Activated CD4-positive, alpha-beta T cell treated with anti-CD3 and anti-CD28 coated beads for 48 hours (primary cell): Measurements from ENCODE around the gene STPG3.

Experiments used
- DNase-seq: peaks from one replicate; pipeline ENCODE4 v3.0.0-alpha.2; 2020

The STPG3 gene

DNA sequence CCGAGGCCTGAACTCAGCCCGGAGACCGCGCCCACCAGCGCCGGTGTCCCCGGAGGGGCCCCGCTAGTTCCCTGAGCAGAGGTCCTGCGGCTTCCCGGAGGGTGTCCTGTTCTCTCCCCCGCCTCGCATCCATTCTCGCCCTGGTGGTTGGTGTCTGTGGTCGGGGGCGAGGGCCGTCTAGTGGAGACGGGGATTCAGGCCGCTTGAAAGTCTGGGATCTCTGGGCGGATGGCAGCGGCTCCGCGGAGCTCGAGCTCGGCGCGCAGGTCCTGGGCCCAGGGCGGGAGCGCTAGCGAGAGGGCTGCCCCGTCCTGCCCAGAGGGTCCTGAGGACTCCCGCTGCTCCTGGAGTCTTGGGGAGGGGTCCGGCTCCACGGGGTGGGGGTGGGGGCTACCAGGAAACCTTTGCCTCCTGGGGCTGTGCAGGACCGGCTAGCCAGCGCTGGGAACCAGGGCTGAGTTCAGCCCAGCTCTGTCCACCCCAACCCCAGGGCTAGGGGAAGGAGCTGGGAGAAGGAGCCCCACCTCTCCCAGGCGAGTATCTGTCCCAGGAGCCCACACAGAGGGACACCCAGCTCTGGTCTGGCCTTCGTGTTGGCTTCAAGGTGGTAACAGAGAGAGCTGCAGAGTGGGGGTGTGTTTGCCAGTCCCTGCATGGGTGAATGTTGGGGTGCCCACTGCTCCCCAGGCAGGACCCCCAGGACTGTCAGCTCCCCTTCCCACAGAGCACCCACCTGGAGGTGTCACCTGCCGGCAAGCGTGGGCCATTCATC lies 30.4 kb downstream of the STPG3 start:
- DNase-seq, result no peak

DNA sequence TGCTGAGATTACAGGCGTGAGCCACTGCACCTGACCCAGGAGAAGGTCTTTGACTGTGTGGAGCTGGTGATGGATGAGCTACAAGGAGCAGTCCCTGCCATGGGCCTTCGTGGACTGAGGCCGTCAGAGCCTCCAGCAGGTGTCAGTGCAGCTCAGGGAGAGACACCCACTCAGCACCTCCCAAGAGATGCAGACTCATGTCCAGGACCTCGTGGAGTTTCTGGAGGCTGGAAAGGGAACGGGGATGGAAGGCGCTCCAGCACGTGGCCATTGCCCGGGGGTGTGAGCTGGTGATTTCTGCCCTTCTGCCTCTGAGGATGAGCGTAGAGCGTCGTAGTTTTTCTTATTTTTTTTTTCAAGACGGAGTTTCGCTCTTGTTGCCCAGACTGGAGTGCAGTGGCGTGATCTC lies 35.9 kb downstream of the STPG3 start:
- DNase-seq, result peak; percentile 48

DNA sequence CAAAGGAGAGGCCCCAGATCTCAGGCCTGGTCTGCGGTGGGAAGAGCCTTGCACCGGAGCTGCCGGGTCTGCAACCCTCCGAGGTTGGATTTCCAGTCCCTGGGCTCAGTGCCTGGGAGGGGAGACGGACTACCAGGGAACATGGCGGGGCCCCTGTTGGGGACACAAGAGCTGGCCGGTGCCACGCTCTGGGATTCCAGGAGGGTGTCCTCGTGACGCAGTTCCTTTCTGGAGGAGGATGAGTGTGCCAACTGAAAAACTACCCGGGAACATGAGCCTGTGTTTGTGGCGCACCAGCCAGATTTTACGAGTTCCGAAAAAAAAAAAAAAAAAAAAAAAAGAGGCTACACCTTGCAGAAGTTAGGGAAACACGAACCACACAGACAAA lies 42.0 kb downstream of the STPG3 start:
- no peak for DNase-seq

DNA sequence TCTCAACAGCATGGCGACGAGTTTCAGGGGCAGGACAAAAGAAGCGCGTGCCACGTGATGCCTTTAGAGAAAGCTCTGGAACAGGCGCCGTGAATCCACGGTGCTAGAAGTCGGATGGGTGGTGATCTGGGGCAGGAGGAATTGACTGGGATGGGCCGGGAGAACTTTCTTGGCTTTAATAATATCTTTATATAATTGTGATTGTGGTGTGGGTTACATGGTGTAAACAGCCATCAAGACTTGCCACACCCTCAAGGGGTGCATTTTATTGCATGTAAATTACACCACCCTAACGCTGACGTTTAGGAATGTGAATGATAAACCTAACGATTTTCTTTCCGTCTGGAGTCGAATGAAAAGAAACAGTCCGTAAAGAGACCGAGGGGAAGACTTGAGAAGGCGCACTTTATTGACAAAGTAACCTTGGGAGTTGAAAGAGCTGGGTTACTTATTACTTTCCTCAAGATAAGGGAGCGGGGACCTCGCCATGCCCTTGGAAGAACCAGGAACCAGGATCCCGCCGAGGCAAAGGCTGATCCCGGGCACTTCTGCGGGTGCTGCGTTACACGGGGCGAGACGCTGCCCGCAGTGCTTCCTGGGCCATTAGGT lies 42.5 kb downstream of the STPG3 start:
- no peak for DNase-seq

DNA sequence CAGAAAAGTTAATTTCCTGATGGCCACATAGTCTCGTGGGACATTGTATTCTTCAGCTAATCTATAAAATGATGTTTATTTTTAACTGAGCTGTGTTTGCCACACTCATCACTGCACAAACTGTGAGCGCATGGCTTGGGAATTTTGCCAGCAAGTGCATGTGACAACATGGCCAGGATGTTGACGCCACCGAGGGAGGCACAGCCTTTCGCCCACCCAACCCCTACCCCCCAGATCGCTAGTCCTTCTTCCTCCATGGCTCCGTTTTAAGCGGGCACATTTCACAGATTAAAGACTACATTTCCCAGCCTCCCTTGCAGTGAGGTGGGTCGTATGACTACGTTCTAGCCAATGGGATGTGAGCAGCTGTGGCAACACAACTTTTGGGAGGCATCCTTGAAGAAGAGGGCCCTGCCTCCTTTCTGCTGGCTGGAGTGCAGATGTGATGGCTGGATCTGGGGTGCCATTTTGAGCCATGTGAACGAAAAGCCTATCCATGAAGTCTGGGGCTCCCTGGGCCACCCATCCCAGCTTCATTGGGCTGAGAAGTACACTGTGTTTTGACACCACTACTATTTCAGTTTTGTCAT lies 43.1 kb downstream of the STPG3 start:
- peak; percentile 64 for DNase-seq

DNA sequence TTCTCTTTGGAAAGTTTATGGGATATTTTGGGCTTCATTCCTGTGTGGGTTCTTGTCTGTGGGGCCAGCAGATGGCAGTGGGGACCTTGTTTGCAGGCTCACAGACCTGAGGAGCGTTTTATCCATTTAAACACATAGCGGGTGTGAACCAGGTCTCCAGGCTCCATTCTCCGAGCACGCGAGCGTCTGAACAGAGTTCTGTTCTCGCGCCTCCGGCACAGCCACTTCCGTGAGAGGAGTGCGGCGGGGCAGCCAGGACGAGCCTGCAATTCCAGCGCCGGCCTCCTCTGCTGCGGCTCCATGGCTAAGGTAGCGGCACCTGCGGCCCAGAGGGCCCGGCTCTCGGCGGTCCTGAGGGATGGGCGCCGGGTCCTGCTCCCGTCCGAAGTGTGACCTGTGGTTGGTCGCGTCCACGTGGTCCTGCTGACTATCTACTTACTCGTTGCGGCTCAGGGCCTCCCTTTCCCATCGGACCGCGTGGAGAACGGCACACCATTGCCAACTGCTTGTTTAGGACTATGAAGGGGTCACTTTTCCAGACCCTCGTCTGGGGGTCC lies 43.7 kb downstream of the STPG3 start:
- DNase-seq, result peak; percentile 48

DNA sequence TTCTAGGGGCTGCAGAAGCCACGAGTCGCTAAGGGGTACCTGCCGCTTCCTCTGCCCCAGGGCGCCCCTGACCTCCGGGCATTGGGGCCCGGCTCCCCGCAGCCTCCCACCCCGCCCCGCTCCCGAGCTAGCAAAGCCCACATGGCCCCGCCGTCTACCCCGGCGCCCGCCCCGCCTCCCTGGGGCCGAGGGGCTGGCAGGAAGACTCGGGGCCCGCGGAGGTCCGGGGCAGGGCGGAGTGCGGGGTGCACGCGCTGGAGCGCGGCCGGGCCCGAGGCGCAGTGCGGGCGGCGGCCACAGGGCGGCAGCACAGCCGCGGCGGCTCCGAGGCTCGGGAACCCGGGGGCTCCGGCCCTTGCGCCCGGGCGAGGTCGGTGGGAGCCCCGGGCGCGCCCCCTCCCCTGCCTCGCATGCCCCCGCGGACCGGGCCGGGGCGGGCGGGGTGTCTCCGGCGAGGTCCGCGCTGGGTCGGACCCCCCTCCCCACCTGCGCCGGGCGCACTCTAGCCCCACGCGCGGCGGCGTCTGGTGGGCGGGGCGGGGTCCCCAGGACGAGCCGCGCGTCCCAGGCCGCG lies 44.2 kb downstream of the STPG3 start:
- peak; percentile 65 for DNase-seq

DNA sequence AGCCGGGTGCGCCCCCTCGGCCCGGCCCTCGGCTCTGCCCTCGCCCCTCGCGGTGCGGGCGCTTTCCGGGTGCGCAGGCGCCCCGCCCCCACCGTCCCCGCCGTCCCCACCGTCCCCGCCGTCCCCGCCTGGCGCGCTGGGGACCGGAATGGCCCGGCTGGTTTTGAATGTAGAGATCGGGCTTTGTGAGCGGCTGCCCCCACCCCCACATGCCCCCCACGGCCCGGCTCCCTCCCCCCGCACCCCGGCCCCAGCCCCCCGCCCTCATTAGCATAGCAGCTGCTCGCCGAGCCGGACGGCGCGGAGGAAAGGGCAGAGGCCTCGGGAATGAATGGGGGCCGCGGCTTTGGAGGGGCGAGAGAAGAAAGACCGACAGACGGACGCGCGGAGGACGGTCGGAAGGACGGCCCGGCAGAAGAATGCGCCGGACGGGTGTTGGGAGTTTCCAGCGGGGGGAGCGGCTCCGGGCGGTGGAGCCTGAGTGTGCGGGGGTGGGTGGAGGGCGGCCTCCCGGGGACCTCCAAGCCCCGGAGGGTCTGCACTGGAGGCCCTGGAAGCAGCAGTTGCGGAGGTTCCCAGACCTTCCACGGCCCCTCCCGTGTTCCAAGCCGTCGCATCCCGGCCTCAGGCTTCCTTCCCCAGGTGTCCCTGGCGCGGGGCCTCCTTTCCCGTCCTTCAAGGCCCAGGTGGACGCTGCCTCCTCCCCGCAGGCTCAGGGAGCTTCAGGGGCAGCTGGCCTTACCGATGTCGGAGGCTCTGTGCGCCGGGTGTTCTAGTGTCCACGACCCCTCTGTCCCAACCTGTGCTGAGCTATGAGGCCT lies 45.0 kb downstream of the STPG3 start:
- no peak for DNase-seq

DNA sequence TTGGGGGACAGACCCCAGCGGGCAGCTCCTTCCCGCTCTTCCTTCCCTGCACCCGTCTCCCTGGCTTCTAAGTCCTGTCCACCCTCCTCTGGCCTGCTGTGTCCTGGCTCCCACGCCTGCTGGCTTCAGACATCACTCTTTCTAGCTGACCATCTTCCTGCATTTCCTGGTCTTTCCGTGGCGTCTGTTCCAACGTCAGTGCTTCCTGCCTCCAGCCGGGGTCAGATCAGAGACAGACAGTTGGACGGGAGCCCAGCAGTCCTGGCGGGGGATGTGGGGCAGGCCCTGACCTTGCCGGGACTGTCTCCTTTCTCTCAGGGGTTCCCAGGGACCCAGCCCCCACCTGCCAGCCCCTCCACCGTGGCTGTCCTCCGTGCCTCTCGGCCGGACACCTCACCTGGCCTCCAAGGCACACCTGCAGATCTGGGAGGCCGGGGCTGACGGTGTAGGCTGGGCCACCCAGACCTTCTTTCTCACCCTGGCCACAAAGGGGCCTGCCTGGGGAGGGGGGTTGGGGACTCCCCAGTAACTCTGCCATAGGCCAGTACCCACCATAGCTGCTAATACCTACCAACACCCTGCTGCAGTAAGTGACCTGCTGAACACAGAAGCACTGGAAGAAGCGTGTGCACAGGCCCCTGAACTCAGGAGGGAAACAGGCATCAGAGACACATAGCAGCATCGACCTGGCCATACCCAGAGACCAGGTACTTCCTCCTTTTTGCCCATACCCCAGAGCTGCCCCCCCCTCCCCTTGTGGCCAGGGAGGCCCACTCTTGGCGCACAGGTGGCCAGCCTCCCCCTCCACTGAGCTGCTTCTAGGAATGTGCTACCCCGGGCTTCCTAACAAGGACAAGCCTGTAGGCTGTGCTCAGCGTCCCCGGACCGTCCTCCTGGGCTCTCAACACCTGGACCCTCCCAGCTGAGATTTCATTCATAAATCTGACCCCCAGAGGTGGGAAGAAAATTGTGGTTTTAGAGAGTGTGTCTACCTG lies 45.9 kb downstream of the STPG3 start:
- no peak for DNase-seq

DNA sequence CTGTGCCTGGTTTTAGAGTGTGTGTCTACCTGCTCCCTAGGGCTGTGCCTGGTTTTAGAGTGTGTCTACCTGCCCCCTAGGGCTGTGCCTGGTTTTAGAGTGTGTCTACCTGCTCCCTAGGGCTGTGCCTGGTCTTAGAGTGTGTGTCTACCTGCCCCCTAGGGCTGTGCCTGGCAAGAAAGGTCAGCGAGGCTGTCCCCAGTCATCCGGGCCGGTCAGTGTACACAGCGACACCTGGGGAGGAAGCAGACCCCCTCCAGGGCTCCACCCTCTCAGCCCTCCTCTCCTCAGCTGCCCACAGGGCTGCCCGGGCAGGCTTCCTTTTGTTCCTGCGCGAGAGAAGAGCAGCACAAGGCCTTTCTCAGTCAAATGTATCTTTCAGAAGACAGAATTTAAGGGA lies 46.9 kb downstream of the STPG3 start:
- no peak for DNase-seq

DNA sequence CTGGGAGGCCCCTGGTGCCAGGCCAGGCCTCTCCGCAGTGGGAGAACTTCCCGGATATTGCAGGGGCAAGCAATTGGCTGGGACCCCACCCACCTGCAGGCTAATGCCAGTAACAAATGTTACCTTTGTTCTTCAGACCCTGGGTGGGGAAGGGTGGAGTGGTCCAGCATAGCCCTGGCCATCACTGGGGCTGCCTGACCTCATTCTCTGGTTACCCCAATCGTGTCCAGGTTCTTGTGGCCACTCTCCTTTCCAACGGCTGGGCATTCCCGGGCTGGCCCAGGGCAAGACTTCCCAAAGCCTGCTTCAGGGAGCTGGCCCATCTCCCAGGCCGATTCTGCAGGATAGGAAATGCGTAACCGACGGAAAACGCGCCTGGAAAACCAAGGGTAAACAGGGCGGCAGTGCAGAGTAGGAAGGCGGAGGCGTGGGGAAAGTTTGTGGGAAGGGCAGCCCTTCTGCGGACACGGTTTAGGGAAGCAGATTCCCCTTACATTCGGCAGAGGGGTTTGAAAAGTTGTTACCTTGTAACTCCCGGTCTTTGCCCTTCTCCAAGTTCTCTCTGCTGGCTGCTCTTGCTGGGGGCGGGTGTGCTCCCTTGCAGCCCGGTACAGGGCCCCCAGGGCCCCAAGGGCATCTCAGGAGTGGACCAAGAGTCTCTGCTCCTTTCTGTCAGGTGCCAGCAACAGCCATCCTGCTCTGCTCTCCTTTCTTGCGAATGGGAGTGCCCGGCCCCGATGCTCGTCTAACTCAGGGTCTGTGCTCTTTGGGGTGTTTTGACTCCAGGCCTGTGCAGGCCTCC lies 47.5 kb downstream of the STPG3 start:
- no peak for DNase-seq

DNA sequence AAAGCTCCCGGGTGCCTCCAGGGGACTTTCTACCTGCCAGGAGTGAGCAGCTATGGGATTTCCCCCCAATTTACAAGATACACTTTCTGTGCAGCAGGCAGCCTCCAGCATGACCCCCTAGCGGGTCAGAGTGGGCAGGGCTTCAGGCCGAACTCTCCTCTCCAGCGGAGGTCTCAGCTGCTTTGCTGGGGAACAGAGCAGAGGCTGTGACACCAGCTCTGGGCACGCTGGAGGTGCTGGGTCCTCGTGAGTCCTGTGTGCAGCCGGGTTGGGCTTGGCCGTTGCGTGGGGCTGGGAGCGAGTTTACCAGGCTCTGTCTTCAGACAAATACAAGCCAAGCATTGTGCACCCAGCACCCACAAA lies 48.1 kb downstream of the STPG3 start:
- DNase-seq, result no peak

DNA sequence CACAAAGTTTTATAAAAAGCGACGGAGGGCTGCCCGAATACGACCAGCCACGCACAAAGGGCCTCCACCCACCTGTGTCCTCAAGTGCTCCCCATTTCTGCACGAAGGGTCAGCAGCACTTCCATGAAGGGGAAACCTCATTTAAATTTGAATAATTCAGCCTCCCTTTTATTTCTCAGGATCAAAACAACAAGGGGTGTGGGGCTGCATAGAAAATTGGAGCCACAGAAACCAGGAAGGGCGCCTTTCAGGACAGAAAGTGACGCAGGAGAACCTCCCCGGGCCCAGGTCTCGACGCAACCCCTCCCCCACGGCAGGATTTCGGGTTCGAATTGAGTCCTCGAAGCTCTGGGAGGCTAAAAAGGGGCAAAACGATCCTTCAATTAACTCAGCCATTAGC lies 48.9 kb downstream of the STPG3 start:
- DNase-seq, result no peak

DNA sequence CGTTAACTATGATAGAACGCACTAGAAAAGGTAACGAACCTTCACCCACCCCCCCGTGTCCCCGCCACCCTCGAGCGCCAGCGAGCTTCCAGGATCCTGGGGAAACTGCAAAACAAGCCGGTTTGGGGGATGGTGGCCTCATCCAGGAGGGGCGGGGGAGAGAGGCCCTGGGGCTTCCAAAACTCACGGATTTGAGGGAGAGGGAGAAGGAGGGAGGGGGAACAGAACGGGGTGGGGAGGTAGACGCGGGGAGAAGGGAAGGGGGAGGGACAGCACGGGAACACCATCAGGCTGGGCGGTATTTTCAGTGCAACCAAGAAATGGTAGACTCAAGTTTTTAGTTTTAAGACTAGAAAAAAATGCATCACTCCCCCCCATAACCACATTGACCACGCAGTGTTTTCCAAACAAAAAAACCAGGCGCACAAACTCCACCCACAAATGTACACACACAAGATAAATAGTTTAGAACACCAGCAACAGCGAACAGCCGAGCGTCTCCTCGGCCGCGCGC lies 49.5 kb downstream of the STPG3 start:
- DNase-seq, result no peak

DNA sequence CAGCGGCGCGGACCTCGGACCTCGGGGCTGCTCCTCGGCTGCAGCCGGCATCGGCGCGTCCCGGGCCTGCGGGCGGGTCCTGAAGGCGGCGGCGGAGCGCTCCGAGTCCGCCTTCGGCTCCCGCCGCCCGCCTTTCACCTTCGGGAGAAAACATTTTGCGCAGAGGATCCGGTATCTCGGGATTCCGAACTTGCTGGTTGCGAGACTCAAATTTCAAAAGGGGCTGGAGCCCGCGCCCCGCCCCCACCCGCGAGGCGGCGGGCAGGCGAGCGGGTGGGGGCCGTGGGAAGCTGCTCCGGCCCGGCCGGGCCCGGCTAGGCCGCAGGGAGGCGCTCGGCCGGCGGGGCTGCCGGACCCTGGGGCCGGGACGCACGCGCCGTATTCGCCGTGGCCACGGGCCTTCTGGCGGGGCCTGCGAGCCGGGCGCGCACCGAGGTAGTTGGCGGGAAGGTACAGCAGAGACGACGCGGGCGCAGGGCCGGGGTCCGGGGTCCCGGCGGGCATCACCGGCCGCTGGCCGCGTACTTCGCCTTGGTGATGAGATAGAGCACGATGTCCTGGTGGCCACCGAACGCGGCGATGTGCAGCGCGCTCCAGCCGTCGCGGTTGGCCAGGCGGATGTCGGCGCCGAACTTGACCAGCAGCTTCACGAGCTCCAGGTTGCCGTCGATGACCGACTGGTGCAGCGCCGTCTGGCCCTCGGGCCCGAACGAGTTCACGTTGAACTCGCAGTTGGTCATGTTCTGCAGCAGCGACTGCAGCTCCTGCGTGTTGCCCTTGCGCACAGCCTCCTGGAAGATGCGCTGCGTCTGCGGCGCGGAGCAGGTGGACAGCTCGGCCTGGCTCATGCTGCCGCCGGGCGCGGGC lies 50.2 kb downstream of the STPG3 start:
- DNase-seq, result peak; percentile 46

DNA sequence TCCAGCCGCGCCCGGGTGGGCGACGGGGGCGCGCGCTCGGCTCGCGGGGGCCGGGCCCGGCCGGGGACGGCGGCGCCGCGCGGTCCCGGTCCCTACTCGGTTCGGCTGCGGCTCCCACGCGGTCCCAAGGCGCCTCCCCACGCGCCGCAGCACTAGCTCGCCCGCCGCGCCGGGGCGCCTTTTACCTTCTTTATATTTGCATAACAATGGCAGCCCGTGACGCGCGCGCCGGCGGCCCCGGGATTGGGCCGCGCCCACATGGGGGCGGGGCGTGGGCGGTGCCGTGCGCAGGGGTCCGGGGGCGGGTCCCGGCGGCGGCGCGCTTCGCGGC lies 51.0 kb downstream of the STPG3 start, which contains the start of gene NRARP:
TSS of gene NRARP (minus strand) at position 154 of the 331 bp plus-strand sequence. CDS start 343 bp downstream, outside the sequence.
- peak; percentile 93 for DNase-seq

DNA sequence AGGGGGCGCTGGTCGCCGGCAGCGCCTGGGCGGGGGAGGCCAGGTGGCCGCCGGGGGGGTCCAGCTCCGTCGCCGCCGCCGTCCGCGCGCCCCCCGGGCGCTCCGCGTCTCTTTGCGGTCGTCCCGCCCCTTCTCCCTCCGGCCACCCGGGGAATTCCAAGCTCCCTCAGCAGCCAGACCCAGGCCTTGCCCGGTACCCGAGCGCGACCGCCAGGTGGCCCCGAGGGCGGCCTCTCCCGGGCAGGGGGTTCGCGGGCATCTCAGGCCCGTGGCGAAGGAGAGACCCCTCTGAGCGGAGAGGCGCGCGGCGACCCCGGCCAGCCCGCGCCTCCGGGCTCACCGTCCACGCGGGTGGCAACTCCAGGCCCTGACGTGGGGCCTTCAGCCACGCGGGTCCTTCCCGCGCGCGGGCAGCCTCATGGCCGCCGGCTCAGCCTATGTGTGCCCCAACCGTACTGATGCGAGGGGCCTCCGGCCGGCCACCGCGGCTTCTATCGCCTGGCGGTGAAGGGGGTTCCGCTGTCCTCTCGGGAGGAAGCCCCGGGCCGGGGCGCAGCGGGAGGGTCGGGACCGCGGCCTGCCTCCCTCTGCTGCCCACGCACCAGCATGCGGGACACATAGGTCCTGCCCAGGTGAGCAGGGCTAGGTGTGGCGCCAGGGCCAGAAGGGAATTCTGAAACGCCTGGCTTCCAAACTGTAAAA lies 51.5 kb downstream of the STPG3 start:
- no peak for DNase-seq
